Mucosa of descending colon (tissue), 3 donors: ENCODE measurements around the gene RAP1B. TPM values are rescaled to one million over a fixed set of nuclear protein-coding genes. Genes with fewer than 3 reads are reported as not detected.

Source experiments
- ATAC-seq: fragments of 200-7000 bp; cut with Tn5 transposase; one replicate; pipeline ENCODE4 v1.9.1; 2020; ENCODE audit warnings: mild to moderate bottlenecking, moderate library complexity
- DNase-seq, 3 donors: peaks; one replicate each; pipeline ENCODE4 v3.0.0-alpha.2; 2020
- H3K36me3 ChIP-seq: fragments of 200-600 bp; one replicate; pipeline ENCODE4 v1.8.0; 2021; ENCODE audit warnings: low read depth, mild to moderate bottlenecking
- H3K4me1 ChIP-seq: fragments of 200-600 bp; one replicate; pipeline ENCODE4 v1.8.0; 2021; ENCODE audit warnings: low read depth, mild to moderate bottlenecking
- H3K4me3 ChIP-seq: fragments of 200-600 bp; one replicate; pipeline ENCODE4 v1.8.0; 2021; ENCODE audit warnings: mild to moderate bottlenecking
- H3K9me3 ChIP-seq: fragments of 200-600 bp; one replicate; pipeline ENCODE4 v1.8.0; 2021; ENCODE audit warnings: mild to moderate bottlenecking
- intact Hi-C, 2 donors: fragments of 100-400 bp; cut with DNase I in 1 of 2; cut with micrococcal nuclease in 1 of 2; formaldehyde crosslinking; loops; one replicate each; pipeline versions ENCODE4 v1.11.0 to v1.11.1; 2022; cut with DNase I, micrococcal nuclease
- total RNA-seq, 3 donors: library from RNA; stranded (reverse); fragmentation: NEBNext Ultra II Directional in 2 of 3; extraction: Animal tissue kit (Norgen Biotek cat#: 25700) in 2 of 3; gene quantifications; one replicate each; pipeline versions ENCODE4 v1.2.1 to v1.2.4, GENCODE V29; 2021 to 2023
- TF ChIP-seq, protein P1 (sequence below): fragments of 200-600 bp; IDR thresholded peaks from one replicate; pipeline ENCODE4 v1.8.0; 2022; ENCODE audit warnings: antibody characterized with exemption, mild to moderate bottlenecking
- donor health status: DM: no; HTN: no; CAD: no; lungs with moderate emphysema.
- donor health status: DM: no; HTN: no; CAD: no.
- donor health status: DM: no; HTN: yes; CAD: no.

RAP1B gene
- total RNA-seq, 3 donors from 2014 or later = 158 to 182 (median 168) TPM

DNA sequence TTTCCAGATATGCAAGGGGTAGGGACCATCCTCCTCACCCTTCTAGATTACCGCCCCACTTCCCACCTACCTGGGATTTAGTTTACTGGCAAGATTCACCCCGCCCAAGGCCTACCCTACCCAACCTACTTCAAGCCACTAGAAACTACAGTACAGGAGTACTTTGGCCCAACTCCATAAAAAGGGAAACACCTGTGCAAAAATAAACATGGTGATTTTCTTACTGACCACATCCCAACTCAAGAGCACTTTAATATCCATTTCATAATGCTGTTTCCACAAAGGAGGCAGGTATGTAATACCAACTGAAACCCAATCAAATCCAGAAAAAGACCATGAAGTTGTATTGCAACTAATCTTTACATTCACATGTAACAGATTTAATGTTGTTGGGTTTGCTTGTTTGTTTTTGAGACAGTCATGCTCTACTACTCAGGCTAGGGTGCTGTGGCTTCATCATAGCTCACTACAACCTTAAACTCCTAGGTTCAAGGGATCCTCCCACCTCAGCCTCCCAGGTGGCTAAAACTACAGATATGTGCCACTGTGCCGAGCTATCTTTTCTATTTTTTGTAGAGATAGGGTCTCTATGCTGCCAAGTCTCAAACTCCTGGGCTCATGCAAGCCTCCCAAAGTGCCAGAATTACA lies 41.7 kb upstream of the RAP1B start:
- DNase-seq (peak in 1 of 3 donors; percentile 34), ATAC-seq (peak; percentile 93)
- intact Hi-C loops = no loop called here
- Histone ChIP-seq H3K9me3 (no peaks in the 10 kb centered on the region), H3K4me3 (no peak overlapping the region), H3K36me3 (no peaks in the 10 kb centered on the region), H3K4me1 (no peaks in the 10 kb centered on the region)
- TF ChIP-seq, protein P1, sequence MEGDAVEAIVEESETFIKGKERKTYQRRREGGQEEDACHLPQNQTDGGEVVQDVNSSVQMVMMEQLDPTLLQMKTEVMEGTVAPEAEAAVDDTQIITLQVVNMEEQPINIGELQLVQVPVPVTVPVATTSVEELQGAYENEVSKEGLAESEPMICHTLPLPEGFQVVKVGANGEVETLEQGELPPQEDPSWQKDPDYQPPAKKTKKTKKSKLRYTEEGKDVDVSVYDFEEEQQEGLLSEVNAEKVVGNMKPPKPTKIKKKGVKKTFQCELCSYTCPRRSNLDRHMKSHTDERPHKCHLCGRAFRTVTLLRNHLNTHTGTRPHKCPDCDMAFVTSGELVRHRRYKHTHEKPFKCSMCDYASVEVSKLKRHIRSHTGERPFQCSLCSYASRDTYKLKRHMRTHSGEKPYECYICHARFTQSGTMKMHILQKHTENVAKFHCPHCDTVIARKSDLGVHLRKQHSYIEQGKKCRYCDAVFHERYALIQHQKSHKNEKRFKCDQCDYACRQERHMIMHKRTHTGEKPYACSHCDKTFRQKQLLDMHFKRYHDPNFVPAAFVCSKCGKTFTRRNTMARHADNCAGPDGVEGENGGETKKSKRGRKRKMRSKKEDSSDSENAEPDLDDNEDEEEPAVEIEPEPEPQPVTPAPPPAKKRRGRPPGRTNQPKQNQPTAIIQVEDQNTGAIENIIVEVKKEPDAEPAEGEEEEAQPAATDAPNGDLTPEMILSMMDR = no peak

GRCh38 chr12:68572661-68573060 lies 38.0 kb upstream of the RAP1B start:
- Histone ChIP-seq H3K4me3 (no peak overlapping the region), H3K4me1 (no peaks in the 10 kb centered on the region), H3K36me3 (no peaks in the 10 kb centered on the region), H3K9me3 (no peaks in the 10 kb centered on the region)
- no peak for DNase-seq
- intact Hi-C loops = no loop called here
- TF ChIP-seq, protein P1 = no peak
- ATAC-seq = no peak

DNA sequence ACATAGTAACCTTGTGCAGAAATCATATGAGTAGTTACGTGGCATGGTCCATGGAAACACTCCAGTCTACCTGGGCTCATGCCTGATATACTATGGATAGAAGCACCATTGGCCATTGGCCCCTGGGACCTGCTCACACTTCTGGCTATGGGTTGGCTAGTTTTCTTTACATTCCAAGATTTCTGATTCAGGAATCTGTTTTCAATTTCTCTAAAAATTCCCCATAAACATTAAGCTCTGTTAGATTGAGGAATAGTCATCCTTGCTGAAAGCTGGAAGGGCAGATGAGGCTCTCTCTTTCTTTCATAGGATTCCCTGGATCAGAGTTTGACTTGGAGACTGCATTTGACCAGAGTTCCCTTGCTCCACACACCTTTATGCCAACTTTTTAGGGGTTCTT lies 37.3 kb upstream of the RAP1B start:
- Histone ChIP-seq H3K4me3 (no peak overlapping the region), H3K36me3 (no peaks in the 10 kb centered on the region), H3K9me3 (no peaks in the 10 kb centered on the region), H3K4me1 (no peaks in the 10 kb centered on the region)
- DNase-seq (no peak), ATAC-seq (no peak)
- TF ChIP-seq, protein P1 = no peak
- intact Hi-C loops = no loop called here

- Histone ChIP-seq H3K9me3 (no peaks in the 10 kb centered on the region), H3K36me3 (no peaks in the 10 kb centered on the region), H3K4me1 (no peaks in the 10 kb centered on the region), H3K4me3 (no peak overlapping the region)
- TF ChIP-seq, protein P1 = no peak
- ATAC-seq (no peak), DNase-seq (no peak)
- intact Hi-C loops = no loop called here
Observed at GRCh38 chr12:68577949-68578348, 32.8 kb upstream of the RAP1B start.

DNA sequence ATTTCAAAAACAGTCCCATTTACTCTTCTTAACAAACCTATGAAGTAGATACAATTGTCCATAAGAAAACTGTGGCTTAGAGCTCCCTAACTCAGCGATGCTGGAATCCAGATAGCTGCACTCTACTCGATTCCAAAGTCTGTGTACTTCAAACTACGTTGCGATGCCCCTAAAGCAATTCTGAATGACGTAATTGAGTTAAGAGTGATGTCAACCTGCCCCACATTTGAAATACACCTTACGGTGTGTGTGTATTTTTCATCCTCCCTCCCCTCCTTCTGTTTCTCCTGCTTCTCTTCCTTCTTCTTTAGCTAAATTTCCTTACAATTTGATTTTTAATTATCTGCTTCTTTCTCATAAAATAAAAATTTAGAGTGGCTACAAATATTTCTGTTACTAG lies 31.9 kb upstream of the RAP1B start:
- H3K4me3 ChIP-seq = no peak overlapping the region
- no peaks in the 10 kb centered on the region for H3K9me3 ChIP-seq
- TF ChIP-seq, protein P1 = no peak
- H3K36me3 ChIP-seq = no peaks in the 10 kb centered on the region
- intact Hi-C loops = no loop called here
- DNase-seq (no peak), ATAC-seq (no peak)
- H3K4me1 ChIP-seq = no peaks in the 10 kb centered on the region

GRCh38 chr12:68579254-68579653 lies 31.4 kb upstream of the RAP1B start:
- Histone ChIP-seq H3K36me3 (no peaks in the 10 kb centered on the region), H3K4me3 (no peak overlapping the region), H3K4me1 (no peaks in the 10 kb centered on the region), H3K9me3 (no peaks in the 10 kb centered on the region)
- intact Hi-C loops = no loop called here
- ATAC-seq (no peak), DNase-seq (no peak)
- TF ChIP-seq, protein P1 = no peak
